SK-N-SH treated with all-trans-retinoic acid at 6 μM for 48 hours (cell line): ENCODE measurements around the gene ACAD10.
A peak's percentile ranks its signal among the peaks of the same experiment; 100 is the strongest.

Source experiments
- ATAC-seq: fragments of 200-7000 bp; cut with Tn5 transposase; 3 replicates; pipeline ENCODE4 v1.9.1; 2020; ENCODE audit warnings: mild to moderate bottlenecking, moderate library complexity
- ARNTL ChIP-seq: fragments of 450-650 bp; formaldehyde crosslinking; IDR thresholded peaks from 2 replicates; pipeline ENCODE4 v1.5.0; 2020; ENCODE audit warnings: low read depth, mild to moderate bottlenecking, moderate library complexity, borderline replicate concordance
- BACH2 ChIP-seq: fragments of 250-450 bp; sonication (Bioruptor Pico); IDR thresholded peaks from 2 replicates; pipeline ENCODE4 v1.9.0; 2021; ENCODE audit warnings: mild to moderate bottlenecking, borderline replicate concordance
- GLIS3 ChIP-seq: fragments of 250-450 bp; sonication (Bioruptor Pico); IDR thresholded peaks from 2 replicates; pipeline ENCODE4 v1.5.0; 2020; ENCODE audit warnings: mild to moderate bottlenecking, moderate library complexity
- ISL1 ChIP-seq: fragments of 250-450 bp; sonication (Bioruptor Pico); IDR thresholded peaks from 2 replicates; pipeline ENCODE4 v2.1.2; 2022; ENCODE audit warnings: mild to moderate bottlenecking, moderate library complexity
- PPARA ChIP-seq: fragments of 250-450 bp; sonication (Bioruptor Pico); IDR thresholded peaks from 2 replicates; pipeline ENCODE4 v1.5.0; 2020; ENCODE audit warnings: mild to moderate bottlenecking, borderline replicate concordance
- RARB ChIP-seq: fragments of 250-450 bp; sonication (Bioruptor Pico); IDR thresholded peaks from 2 replicates; pipeline ENCODE4 v1.8.0; 2021; ENCODE audit warnings: mild to moderate bottlenecking, moderate library complexity
- SNAI2 ChIP-seq: fragments of 250-450 bp; sonication (Bioruptor Pico); IDR thresholded peaks from 2 replicates; pipeline ENCODE4 v1.5.0; 2020; ENCODE audit warnings: mild to moderate bottlenecking, moderate library complexity
- TCF4 ChIP-seq: fragments of 250-450 bp; sonication (Bioruptor Pico); IDR thresholded peaks from 2 replicates; pipeline ENCODE4 v1.8.0; 2021; ENCODE audit warnings: mild to moderate bottlenecking, moderate library complexity, borderline replicate concordance
- ZC3H10 ChIP-seq: fragments of 250-450 bp; sonication (Bioruptor Pico); IDR thresholded peaks from 2 replicates; pipeline ENCODE4 v1.5.1; 2021; ENCODE audit warnings: mild to moderate bottlenecking, moderate library complexity
- ZFP3 ChIP-seq: fragments of 250-450 bp; sonication (Bioruptor Pico); IDR thresholded peaks from 2 replicates; pipeline ENCODE4 v1.5.0; 2020; ENCODE audit warnings: mild to moderate bottlenecking, moderate library complexity
- ZNF70 ChIP-seq: fragments of 450-650 bp; formaldehyde crosslinking; IDR thresholded peaks from 2 replicates; pipeline ENCODE4 v1.5.0; 2020; ENCODE audit warnings: mild to moderate bottlenecking, moderate library complexity
- ZNF8 ChIP-seq: fragments of 450-650 bp; formaldehyde crosslinking; IDR thresholded peaks from 2 replicates; pipeline ENCODE4 v1.5.0; 2020; ENCODE audit warnings: mild to moderate bottlenecking, moderate library complexity
- TF ChIP-seq, protein P1 (sequence below): fragments of 250-450 bp; sonication (Bioruptor Pico); IDR thresholded peaks from 2 replicates; pipeline ENCODE4 v1.8.0; 2021; ENCODE audit warnings: low read depth, mild to moderate bottlenecking, moderate library complexity, borderline replicate concordance
- TF ChIP-seq, protein P2 (sequence below): fragments of 250-450 bp; sonication (Bioruptor Pico); IDR thresholded peaks from 2 replicates; pipeline ENCODE4 v1.5.1; 2021; ENCODE audit warnings: mild to moderate bottlenecking, moderate library complexity

ACAD10 gene

DNA sequence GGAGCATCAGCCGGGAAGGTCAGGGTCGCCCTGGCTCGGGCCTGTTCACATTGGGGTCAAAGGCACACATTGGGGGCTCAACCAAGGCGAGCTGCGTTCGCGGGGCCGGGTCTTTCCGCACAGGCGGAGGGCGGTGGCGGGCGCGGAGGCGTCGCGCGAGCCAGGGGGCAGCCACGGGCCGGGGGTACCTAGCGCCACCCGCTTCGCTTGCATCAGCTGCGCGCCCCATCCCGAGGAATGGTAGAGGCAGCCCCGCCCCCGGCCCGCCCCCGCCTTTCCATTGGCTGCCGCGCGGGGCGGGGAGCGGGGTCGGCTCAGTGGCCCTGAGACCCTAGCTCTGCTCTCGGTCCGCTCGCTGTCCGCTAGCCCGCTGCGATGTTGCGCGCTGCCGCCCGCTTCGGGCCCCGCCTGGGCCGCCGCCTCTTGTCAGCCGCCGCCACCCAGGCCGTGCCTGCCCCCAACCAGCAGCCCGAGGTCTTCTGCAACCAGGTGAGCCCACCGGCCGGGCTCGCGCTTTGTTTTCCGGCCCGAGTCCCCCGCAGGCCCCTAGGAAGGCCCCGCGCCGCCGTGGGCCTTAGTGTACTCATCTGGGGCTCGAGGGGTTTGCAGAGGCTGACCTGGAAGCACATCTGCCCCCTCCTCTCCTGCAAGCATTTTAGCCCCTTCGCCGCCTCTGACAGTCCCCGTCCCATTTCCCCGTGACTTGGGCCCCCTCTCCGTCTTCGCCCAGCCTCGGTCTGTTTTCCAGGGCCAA, 80.9 kb downstream of the ACAD10 start, which contains the start of gene ALDH2:
ALDH2 (plus strand) TSS at position 326 of the 754 bp plus-strand sequence; CDS start at position 376, 50 bp downstream.
- TF ChIP-seq, protein P1, sequence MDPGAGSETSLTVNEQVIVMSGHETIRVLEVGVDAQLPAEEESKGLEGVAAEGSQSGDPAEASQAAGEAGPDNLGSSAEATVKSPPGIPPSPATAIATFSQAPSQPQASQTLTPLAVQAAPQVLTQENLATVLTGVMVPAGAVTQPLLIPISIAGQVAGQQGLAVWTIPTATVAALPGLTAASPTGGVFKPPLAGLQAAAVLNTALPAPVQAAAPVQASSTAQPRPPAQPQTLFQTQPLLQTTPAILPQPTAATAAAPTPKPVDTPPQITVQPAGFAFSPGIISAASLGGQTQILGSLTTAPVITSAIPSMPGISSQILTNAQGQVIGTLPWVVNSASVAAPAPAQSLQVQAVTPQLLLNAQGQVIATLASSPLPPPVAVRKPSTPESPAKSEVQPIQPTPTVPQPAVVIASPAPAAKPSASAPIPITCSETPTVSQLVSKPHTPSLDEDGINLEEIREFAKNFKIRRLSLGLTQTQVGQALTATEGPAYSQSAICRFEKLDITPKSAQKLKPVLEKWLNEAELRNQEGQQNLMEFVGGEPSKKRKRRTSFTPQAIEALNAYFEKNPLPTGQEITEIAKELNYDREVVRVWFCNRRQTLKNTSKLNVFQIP (CRISPR knock-in tag), result no peak
- TF ChIP-seq ZNF70, result no peak
- ATAC-seq, result peak; percentile 95

DNA sequence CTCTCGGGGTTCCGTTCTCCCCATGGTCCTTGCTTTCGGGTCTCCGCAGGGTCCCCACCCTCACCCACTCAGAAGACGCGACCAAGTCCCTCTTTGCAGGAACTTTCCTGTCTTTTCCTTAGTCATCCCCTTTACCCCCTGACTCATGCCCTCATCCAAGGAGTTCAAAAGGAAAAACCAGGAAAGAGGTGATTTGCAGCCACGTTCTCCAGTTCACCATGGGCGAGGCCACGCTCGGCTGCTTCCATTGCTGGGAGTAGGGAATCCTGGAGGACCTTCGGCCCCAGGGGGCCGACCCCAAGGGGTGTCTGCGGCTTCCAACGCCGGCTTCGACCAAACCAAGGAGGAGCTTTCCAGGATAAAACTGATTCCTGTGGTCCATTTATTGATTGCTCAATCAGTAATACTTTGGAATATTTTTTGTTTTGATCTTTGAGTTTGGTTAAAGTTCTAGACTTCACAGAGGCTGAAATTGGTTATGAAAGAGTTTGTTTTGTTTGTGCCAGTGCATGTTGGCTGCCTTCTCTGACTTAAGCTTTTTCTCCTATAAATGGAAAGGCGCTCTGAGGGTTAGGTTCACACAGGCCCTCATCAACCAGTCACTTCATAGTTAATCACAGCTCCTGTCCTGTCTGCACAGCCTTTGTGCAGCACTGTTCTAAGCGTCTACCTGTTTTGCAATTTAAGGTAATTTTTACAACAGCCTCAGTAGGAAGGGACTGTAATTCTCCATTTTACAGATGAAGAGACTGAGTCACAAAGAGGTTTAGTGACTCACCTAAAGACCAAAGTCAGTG, 81.7 kb downstream of the ACAD10 start:
- peak; percentile 50 for ATAC-seq
- TF ChIP-seq, protein P2, sequence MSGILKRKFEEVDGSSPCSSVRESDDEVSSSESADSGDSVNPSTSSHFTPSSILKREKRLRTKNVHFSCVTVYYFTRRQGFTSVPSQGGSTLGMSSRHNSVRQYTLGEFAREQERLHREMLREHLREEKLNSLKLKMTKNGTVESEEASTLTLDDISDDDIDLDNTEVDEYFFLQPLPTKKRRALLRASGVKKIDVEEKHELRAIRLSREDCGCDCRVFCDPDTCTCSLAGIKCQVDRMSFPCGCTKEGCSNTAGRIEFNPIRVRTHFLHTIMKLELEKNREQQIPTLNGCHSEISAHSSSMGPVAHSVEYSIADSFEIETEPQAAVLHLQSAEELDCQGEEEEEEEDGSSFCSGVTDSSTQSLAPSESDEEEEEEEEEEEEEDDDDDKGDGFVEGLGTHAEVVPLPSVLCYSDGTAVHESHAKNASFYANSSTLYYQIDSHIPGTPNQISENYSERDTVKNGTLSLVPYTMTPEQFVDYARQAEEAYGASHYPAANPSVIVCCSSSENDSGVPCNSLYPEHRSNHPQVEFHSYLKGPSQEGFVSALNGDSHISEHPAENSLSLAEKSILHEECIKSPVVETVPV (CRISPR knock-in tag), result no peak
- no peak for TF ChIP-seq RARB (CRISPR knock-in tag)
- no peak for TF ChIP-seq GLIS3
- TF ChIP-seq SNAI2 (CRISPR knock-in tag), result no peak
- no peak for TF ChIP-seq ZC3H10
- TF ChIP-seq ARNTL (CRISPR knock-in tag), result no peak
- no peak for TF ChIP-seq PPARA
- TF ChIP-seq BACH2 (CRISPR knock-in tag), result no peak
- no peak for TF ChIP-seq ISL1 (CRISPR knock-in tag)
- TF ChIP-seq ZFP3 (CRISPR knock-in tag), result no peak
- TF ChIP-seq, all 23 proteins: peak for 0

DNA sequence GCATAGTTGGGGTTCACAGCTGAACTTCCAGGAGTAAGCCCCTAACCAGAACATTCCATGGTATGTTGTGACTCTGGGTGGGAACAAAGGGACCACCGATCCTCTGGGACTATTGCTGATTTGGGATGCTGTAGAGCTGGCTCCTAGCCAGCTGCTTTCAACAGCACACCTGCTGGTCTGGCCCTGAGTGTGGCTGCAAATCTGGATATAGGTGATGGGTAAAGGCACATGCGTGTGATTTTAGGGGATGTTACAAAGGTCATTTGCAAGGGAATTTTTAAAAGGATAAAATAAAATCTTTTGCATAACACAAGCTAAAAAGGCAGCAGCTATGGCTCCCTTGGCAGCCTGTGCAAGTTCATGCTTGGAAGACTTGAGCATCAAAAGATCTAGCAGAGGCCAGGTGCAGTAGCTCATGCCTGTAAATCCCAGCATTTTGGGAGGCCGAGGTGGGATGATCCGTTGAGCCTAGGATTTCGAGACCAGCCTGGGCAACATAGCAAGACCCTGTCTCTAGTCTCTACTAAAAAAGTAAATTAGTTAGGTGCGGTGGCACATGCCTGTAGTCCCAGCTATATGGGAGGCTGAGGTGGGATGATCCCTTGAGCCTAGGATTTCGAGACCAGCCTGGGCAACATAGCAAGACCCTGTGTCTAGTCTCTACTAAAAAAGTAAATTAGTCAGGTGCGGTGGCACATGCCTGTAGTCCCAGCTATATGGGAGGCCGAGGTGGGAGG, 82.5 kb downstream of the ACAD10 start:
- no peak for TF ChIP-seq ZFP3 (CRISPR knock-in tag)
- TF ChIP-seq, all 23 proteins: peak for 0
- ATAC-seq, result no peak

DNA sequence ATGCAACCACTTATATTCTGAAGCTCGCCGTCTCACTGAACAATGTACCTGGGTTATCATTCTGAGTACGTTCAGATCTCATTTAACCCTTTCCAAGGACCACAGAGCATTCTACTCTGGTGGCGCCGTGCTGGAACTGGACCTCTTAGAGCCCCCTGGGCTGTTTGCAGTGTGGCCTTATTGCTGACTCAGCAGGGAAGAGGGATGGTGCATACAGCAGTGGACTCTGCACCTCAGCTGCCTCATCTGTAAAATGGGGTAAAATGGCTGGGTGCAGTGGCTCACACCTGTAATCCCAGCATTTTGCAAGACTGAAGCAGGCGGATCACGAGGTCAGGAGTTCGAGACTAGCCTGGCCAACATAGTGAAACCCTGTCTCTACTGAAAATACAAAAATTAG, 83.7 kb downstream of the ACAD10 start:
- no peak for ATAC-seq
- no peak for TF ChIP-seq TCF4 (CRISPR knock-in tag)
- TF ChIP-seq, protein P1 (CRISPR knock-in tag), result no peak

DNA sequence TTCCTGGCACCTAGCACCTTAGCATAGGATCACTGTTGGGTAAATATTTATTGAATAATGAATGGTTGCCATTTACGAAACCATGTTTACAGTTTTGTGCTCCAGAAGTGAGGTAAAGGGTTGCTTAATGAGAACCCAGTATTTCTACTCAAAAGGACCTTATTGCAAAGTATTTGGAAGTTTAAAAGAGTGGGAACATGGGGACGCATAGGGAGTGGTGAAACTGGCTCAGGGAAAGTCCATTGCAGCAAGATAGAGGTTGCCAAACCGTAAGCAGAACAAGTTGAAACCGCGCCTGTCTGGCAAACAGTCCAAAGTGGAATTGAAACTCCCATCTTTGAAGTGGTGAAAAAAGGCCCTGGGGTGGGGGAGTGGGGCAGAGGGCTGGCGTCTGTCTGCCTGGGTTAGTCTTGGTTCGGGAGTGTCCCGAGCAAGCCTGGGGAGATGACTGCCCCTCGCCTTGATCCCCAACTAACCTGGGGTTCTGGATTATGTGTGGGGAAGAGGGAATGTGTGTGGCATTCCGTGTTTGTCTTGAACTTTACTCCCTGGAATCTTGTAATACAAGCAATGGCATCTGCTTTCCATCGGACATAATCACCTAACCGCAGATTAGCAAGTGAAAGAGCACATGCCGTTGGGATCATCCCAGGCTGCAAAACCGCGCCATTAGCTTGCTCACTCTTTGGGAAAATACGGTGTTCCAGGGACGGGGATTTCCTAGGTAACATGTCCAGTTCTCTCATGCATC, 88.1 kb downstream of the ACAD10 start:
- TF ChIP-seq, protein P2 (CRISPR knock-in tag), result no peak
- no peak for TF ChIP-seq ZNF8 (CRISPR knock-in tag)
- TF ChIP-seq GLIS3, result no peak
- no peak for ATAC-seq
